Activated CD8-positive, alpha-beta memory T cell treated with anti-CD3 and anti-CD28 coated beads, Interleukin-2, amount 50 U/mL, for 48 hours (primary cell): ENCODE measurements around the gene SGF29.
"Not testable (repeated sequence)": the region's sequence is repeated elsewhere in the genome, so short reads cannot be mapped to it uniquely, and the experiment has no call there.

ENCODE experiments used
- DNase-seq: peaks from one replicate; pipeline ENCODE4 v3.0.0-alpha.2; 2020

Gene SGF29

GRCh38 chr16:28613912-28614311, 60.2 kb downstream of the SGF29 start:
- not testable (repeated sequence) for DNase-seq

GRCh38 chr16:28614561-28614960, 60.8 kb downstream of the SGF29 start:
- not testable (repeated sequence) for DNase-seq

- not testable (repeated sequence) for DNase-seq
These were observed 61.9 kb downstream of the SGF29 start for GRCh38 chr16:28615486-28616223.

- DNase-seq: not testable (repeated sequence)
These were observed 62.5 kb downstream of the SGF29 start for GRCh38 chr16:28616224-28616577.

- no peak for DNase-seq
These were observed 62.9 kb downstream of the SGF29 start for GRCh38 chr16:28616636-28617035.

GRCh38 chr16:28617874-28618273, 64.2 kb downstream of the SGF29 start:
- DNase-seq: no peak

GRCh38 chr16:28620316-28620715, 66.6 kb downstream of the SGF29 start:
- not testable (repeated sequence) for DNase-seq

- DNase-seq: no peak
These were observed 67.9 kb downstream of the SGF29 start for GRCh38 chr16:28621481-28622155.

- not testable (repeated sequence) for DNase-seq
These were observed 68.9 kb downstream of the SGF29 start for GRCh38 chr16:28622532-28623171.

- peak; percentile 86 for DNase-seq
These were observed 69.5 kb downstream of the SGF29 start for GRCh38 chr16:28623172-28623711.

GRCh38 chr16:28630905-28631304, 77.2 kb downstream of the SGF29 start:
- not testable (repeated sequence) for DNase-seq

GRCh38 chr16:28636093-28636823, 82.5 kb downstream of the SGF29 start:
- not testable (repeated sequence) for DNase-seq

- not testable (repeated sequence) for DNase-seq
These were observed 84.0 kb downstream of the SGF29 start, which contains the start of gene NPIPB8 for GRCh38 chr16:28637765-28638164. Gene NPIPB8, plus strand, starts transcription at chr16:28638065. Its CDS starts 296 bp downstream, at chr16:28638361.

- DNase-seq: not testable (repeated sequence)
These were observed 84.6 kb downstream of the SGF29 start for GRCh38 chr16:28638359-28638758.

GRCh38 chr16:28639959-28640358, 86.2 kb downstream of the SGF29 start:
- not testable (repeated sequence) for DNase-seq
